Cardiac muscle cell (in vitro differentiated cells and primary cell): ENCODE measurements around the gene FAM200C. TPM values are rescaled to one million over a fixed set of nuclear protein-coding genes. Genes with fewer than 3 reads are reported as not detected.

Source experiments
- DNase-seq, 2 donors: peaks; one replicate each; pipeline versions ENCODE4 v3.0.0 to v3.0.0-alpha.2; 2010 to 2017; ENCODE audit warnings: low read depth in 1 of 2, low spot score in 1 of 2
- H3K27ac ChIP-seq: fragments of 200-600 bp; sonication (generic); 2 replicates; pipeline ENCODE4 v1.5.1; 2016
- H3K27me3 ChIP-seq: fragments of 200-600 bp; sonication (generic); 2 replicates; pipeline ENCODE4 v1.6.0; 2016; ENCODE audit warnings: control low read depth
- H3K36me3 ChIP-seq: fragments of 200-600 bp; sonication (generic); 2 replicates; pipeline ENCODE4 v1.5.1; 2016; ENCODE audit warnings: control low read depth
- H3K4me1 ChIP-seq: fragments of 200-600 bp; sonication (generic); 2 replicates; pipeline ENCODE4 v1.8.1; 2017; ENCODE audit warnings: low read depth, mild to moderate bottlenecking, mixed run types
- H3K4me3 ChIP-seq: fragments of 200-600 bp; sonication (generic); 2 replicates; pipeline ENCODE4 v1.5.1; 2016; ENCODE audit warnings: mild to moderate bottlenecking
- H3K9me3 ChIP-seq: fragments of 200-600 bp; sonication (generic); 2 replicates; pipeline ENCODE4 v1.5.1; 2017; ENCODE audit warnings: low read depth, mild to moderate bottlenecking, control low read depth
- polyA plus RNA-seq: library from polyadenylated mRNA; unstranded; fragments of >200 nt; fragmentation: Nextera tagmentation; extraction: Ambion mirVana; gene quantifications from 2 replicates; pipeline ENCODE4 v1.2.1, GENCODE V29; 2016
- total RNA-seq: library from RNA; depleted of rRNA; stranded (reverse); fragments of >200 nt; gene quantifications from 2 replicates; pipeline ENCODE4 v1.2.3, GENCODE V29; 2016
- TF ChIP-seq, protein P1 (sequence below): IDR thresholded peaks from 2 replicates; pipeline ENCODE4 v1.5.1; 2012; ENCODE audit warnings: low read depth, mild to moderate bottlenecking, low read length

FAM200C gene
- total and polyA plus RNA-seq, 2 experiments from 2014 or later = 8.8 to 10.5 TPM

DNA sequence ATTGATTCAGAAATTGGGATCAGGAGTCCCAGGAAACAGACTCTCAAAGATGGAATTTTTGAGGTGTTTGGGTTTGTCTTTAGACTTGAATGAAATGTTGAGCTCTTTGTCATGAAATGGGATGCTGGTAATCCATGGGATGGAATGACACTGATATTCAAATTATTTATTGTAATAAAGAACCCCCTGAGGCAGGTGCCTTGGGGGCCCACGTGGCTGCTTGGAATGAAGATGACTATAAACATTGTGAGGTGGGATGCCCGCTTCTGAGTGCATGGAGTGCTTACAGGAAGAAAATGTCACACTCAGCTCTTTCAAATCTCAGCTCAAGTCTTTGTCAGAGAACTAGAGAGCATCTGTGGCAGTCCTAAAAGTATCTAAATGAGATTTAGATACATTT lies 19.8 kb downstream of the FAM200C start:
- TF ChIP-seq, protein P1, sequence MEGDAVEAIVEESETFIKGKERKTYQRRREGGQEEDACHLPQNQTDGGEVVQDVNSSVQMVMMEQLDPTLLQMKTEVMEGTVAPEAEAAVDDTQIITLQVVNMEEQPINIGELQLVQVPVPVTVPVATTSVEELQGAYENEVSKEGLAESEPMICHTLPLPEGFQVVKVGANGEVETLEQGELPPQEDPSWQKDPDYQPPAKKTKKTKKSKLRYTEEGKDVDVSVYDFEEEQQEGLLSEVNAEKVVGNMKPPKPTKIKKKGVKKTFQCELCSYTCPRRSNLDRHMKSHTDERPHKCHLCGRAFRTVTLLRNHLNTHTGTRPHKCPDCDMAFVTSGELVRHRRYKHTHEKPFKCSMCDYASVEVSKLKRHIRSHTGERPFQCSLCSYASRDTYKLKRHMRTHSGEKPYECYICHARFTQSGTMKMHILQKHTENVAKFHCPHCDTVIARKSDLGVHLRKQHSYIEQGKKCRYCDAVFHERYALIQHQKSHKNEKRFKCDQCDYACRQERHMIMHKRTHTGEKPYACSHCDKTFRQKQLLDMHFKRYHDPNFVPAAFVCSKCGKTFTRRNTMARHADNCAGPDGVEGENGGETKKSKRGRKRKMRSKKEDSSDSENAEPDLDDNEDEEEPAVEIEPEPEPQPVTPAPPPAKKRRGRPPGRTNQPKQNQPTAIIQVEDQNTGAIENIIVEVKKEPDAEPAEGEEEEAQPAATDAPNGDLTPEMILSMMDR = no peak
- DNase-seq = no peak
- Histone ChIP-seq H3K4me3 (no peak overlapping the region), H3K27ac (no peak overlapping the region), H3K36me3 (no peaks in the 10 kb centered on the region), H3K4me1 (no peaks in the 10 kb centered on the region), H3K9me3 (no peaks in the 10 kb centered on the region), H3K27me3 (peaks cover 9% of the 10 kb centered on the region)

DNA sequence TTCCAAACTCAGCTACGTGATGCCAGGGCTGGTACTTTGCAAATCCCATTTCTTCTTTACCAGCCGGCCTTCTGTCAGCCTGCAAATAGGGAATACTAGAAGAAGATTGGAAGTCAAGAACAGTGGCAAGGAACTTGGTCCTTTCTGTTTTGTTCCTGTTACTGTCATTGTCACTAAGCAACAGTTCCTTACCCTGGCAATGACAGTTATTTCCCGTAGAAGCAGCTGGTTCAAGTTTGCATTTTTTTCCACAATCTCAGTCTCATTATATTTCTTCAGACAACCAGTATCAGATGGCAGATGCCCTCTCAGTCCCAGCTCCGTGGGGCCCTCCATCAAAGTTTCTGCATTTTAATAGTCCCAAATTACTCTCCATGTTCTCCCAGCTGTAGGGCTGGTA lies 20.3 kb downstream of the FAM200C start:
- no peaks in the 10 kb centered on the region for H3K9me3 ChIP-seq
- TF ChIP-seq, protein P1 = no peak
- no peak for DNase-seq
- H3K27ac ChIP-seq = no peak overlapping the region
- peaks cover 14% of the 10 kb centered on the region for H3K27me3 ChIP-seq
- H3K4me1 ChIP-seq = no peaks in the 10 kb centered on the region
- H3K36me3 ChIP-seq = no peaks in the 10 kb centered on the region
- H3K4me3 ChIP-seq = no peak overlapping the region

GRCh38 chr5:160378330-160378729 lies 21.5 kb downstream of the FAM200C start:
- peaks cover 25% of the 10 kb centered on the region for H3K27me3 ChIP-seq
- H3K9me3 ChIP-seq = no peaks in the 10 kb centered on the region
- TF ChIP-seq, protein P1 = no peak
- H3K4me1 ChIP-seq = no peaks in the 10 kb centered on the region
- no peaks in the 10 kb centered on the region for H3K36me3 ChIP-seq
- H3K27ac ChIP-seq = no peak overlapping the region
- H3K4me3 ChIP-seq = no peak overlapping the region
- no peak for DNase-seq

GRCh38 chr5:160377651-160378050 lies 22.2 kb downstream of the FAM200C start:
- TF ChIP-seq, protein P1 = no peak
- no peak overlapping the region for H3K4me3 ChIP-seq
- H3K9me3 ChIP-seq = no peaks in the 10 kb centered on the region
- DNase-seq = no peak
- H3K36me3 ChIP-seq = no peaks in the 10 kb centered on the region
- peaks cover 30% of the 10 kb centered on the region for H3K27me3 ChIP-seq
- H3K4me1 ChIP-seq = no peaks in the 10 kb centered on the region
- no peak overlapping the region for H3K27ac ChIP-seq

DNA sequence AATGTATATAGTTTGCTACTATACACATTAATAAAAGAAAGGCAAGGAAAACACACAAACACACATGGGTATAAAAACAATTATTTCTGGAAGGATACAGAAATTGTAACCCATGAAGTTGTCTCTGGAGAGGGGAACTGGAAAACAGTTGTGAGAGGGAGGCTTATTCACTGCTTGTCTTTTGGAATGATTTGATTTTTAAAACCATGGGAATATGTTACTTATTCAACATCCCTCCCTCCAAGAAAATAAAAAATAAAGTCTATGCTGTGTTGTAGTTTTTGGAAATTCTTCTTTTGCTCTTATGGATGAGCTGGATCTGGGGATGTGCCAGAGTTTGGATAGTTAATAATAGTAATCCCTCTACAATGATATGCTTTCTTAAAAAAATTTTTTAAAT lies 23.4 kb downstream of the FAM200C start:
- no peak overlapping the region for H3K27ac ChIP-seq
- peaks cover 40% of the 10 kb centered on the region for H3K27me3 ChIP-seq
- TF ChIP-seq, protein P1 = no peak
- H3K4me1 ChIP-seq = no peaks in the 10 kb centered on the region
- no peak overlapping the region for H3K4me3 ChIP-seq
- DNase-seq = no peak
- H3K9me3 ChIP-seq = no peaks in the 10 kb centered on the region
- no peaks in the 10 kb centered on the region for H3K36me3 ChIP-seq

GRCh38 chr5:160375701-160376100 lies 24.2 kb downstream of the FAM200C start:
- no peak overlapping the region for H3K4me3 ChIP-seq
- H3K9me3 ChIP-seq = no peaks in the 10 kb centered on the region
- H3K36me3 ChIP-seq = no peaks in the 10 kb centered on the region
- no peak overlapping the region for H3K27ac ChIP-seq
- H3K4me1 ChIP-seq = no peaks in the 10 kb centered on the region
- TF ChIP-seq, protein P1 = no peak
- DNase-seq = no peak
- H3K27me3 ChIP-seq = peaks cover 47% of the 10 kb centered on the region
